ENCODE results near the gene LYPD6. TPM values are rescaled to one million over a fixed set of nuclear protein-coding genes. Genes with fewer than 3 reads are reported as not detected.
A peak's percentile ranks its signal among the peaks of the same experiment; 100 is the strongest.

LYPD6 gene
- total RNA-seq, 1 donor from 2014 or later = 4.1 TPM

DNA sequence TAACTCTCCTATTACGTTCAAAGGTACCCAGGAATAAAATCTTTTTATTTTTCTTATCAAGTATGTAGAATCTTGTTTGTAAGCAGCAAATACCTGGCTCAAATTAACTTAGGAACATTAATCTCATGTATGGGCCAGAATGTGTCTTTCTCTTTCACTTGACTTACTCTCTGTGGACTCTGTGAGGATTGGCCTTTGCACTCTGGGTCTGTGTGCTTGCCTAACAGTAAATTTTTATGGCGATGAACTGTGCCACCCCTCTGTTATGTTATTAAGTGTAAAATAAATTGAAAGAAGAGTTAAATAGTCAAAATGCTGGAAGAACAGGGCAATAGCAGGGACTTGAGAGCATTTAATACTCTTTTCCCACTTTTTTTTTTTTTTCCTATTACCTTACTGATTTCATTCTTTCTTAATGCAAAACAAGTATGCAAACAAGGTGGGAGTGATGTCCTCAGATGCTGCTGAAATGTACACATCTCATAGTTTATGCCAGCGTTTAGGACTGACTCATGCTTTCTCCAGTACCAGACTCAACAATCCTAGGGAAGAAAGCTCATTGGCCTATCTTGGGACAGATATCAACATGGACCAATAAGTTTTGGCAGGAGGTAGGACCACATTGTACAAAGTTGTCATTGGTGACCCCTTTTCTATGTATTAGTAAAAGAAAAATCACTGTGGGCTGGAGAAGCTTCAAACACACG lies 25.5 kb downstream of the LYPD6 start:
- Mint-ChIP-seq H3K27me3 (ENCODE audit: insufficient read depth, low read depth) (no peaks in the 10 kb centered on the region), H3K9me3 (peaks cover 3% of the 10 kb centered on the region), H3K4me3 (no peak overlapping the region), H3K4me1 (no peaks in the 10 kb centered on the region), H3K27ac (no peak overlapping the region), H3K36me3 (peaks cover 2% of the 10 kb centered on the region)
- Histone ChIP-seq H2AFZ (replicated peaks) (no peak overlapping the region), H3K79me2 (ENCODE audit: low read depth) (no peaks in the 10 kb centered on the region), H4K20me1 (ENCODE audit: low read depth) (no peaks in the 10 kb centered on the region), H3K27me3 (no peaks in the 10 kb centered on the region), H3K9ac (no peak overlapping the region), H3K4me3 (no peak overlapping the region), H3K4me2 (no peak overlapping the region), H3K9me3 (ENCODE audit: low read depth) (no peaks in the 10 kb centered on the region), H3K4me1 (peaks cover 14% of the 10 kb centered on the region), H3K27ac (no peak overlapping the region), H3F3A (ENCODE audit: low read depth) (peaks cover 3% of the 10 kb centered on the region), H3K36me3 (no peaks in the 10 kb centered on the region)
- DNase-seq (ENCODE audit: low spot score) = no peak
- TF ChIP-seq EZH2phosphoT487 (IDR thresholded peaks at IDR 0.05) = no peak
- no peak for TF ChIP-seq EZH2 (IDR thresholded peaks at IDR 0.05)
- TF ChIP-seq, protein P1, sequence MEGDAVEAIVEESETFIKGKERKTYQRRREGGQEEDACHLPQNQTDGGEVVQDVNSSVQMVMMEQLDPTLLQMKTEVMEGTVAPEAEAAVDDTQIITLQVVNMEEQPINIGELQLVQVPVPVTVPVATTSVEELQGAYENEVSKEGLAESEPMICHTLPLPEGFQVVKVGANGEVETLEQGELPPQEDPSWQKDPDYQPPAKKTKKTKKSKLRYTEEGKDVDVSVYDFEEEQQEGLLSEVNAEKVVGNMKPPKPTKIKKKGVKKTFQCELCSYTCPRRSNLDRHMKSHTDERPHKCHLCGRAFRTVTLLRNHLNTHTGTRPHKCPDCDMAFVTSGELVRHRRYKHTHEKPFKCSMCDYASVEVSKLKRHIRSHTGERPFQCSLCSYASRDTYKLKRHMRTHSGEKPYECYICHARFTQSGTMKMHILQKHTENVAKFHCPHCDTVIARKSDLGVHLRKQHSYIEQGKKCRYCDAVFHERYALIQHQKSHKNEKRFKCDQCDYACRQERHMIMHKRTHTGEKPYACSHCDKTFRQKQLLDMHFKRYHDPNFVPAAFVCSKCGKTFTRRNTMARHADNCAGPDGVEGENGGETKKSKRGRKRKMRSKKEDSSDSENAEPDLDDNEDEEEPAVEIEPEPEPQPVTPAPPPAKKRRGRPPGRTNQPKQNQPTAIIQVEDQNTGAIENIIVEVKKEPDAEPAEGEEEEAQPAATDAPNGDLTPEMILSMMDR (IDR thresholded peaks at IDR 0.05) = no peak

DNA sequence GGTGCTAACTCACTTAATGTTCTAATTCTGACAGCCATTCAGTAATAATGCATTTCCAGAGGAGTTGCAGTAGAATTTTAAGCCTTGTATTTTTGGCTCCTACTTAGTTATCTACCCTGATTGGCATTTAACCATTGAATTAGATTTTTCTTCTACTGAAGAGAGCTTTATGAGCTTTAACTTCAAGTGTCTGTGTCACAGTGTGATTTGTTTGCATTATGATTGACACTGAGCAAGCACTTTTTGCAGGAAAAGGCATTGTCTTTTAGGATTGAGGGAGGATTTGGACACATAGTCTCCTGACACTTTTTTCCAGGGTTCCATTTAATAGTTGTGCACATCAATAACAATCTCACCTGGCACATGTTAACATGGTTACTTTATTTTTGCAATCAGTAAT lies 26.7 kb downstream of the LYPD6 start:
- no peaks in the 10 kb centered on the region for H3K79me2 ChIP-seq (ENCODE audit: low read depth)
- H3K9me3 Mint-ChIP-seq = peaks cover 3% of the 10 kb centered on the region
- no peak overlapping the region for H3K4me3 Mint-ChIP-seq

DNA sequence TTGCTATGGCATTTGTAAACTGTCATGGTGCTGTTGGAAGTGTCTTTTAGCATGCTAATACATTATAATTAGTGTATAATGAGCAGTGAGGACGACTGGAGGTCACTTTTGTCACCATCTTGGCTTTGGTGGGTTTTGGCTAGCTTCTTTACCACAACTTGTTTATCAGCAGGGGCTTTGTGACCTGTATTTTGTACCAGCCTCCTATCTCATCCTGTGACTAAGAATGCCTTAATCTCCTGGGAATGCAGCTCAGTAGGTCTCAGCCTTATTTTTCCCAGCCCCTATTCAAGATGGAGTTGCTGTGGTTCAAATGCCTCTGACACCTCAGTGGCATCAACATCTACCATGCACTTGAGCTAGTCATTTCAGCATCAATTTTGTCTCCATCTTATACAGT lies 29.7 kb downstream of the LYPD6 start:
- H3K4me3 ChIP-seq = no peak overlapping the region
- DNase-seq (ENCODE audit: low spot score) = peak; percentile 21
- TF ChIP-seq, protein P1 (IDR thresholded peaks at IDR 0.05) = no peak
- no peak for TF ChIP-seq EZH2 (IDR thresholded peaks at IDR 0.05)

More for the DNA sequence above, 26.7 kb downstream of the LYPD6 start:
- H2AFZ ChIP-seq (replicated peaks) = no peak overlapping the region
- TF ChIP-seq EZH2phosphoT487 (IDR thresholded peaks at IDR 0.05) = no peak
- no peak for TF ChIP-seq EZH2 (IDR thresholded peaks at IDR 0.05)
- TF ChIP-seq, protein P1 (IDR thresholded peaks at IDR 0.05) = no peak
- H3K27me3 ChIP-seq = no peaks in the 10 kb centered on the region
- H3K9me3 ChIP-seq (ENCODE audit: low read depth) = no peaks in the 10 kb centered on the region
- DNase-seq (ENCODE audit: low spot score) = no peak
- Mint-ChIP-seq H3K36me3 (peaks cover 2% of the 10 kb centered on the region), H3K4me1 (no peaks in the 10 kb centered on the region), H3K27me3 (ENCODE audit: insufficient read depth, low read depth) (no peaks in the 10 kb centered on the region), H3K27ac (no peak overlapping the region)
- H3K9ac ChIP-seq = no peak overlapping the region
- peaks cover 14% of the 10 kb centered on the region for H3K4me1 ChIP-seq
- no peak overlapping the region for H3K27ac ChIP-seq
- H3K4me3 ChIP-seq = no peak overlapping the region
- no peaks in the 10 kb centered on the region for H3K36me3 ChIP-seq
- no peaks in the 10 kb centered on the region for H4K20me1 ChIP-seq (ENCODE audit: low read depth)
- H3K4me2 ChIP-seq = no peak overlapping the region
- peaks cover 3% of the 10 kb centered on the region for H3F3A ChIP-seq (ENCODE audit: low read depth)

More for the DNA sequence above, 29.7 kb downstream of the LYPD6 start:
- no peaks in the 10 kb centered on the region for H3K27me3 ChIP-seq
- H4K20me1 ChIP-seq (ENCODE audit: low read depth) = no peaks in the 10 kb centered on the region
- Mint-ChIP-seq H3K4me1 (peaks cover 11% of the 10 kb centered on the region), H3K9me3 (peaks cover 3% of the 10 kb centered on the region), H3K4me3 (no peak overlapping the region), H3K36me3 (peaks cover 4% of the 10 kb centered on the region), H3K27ac (no peak overlapping the region), H3K27me3 (ENCODE audit: insufficient read depth, low read depth) (no peaks in the 10 kb centered on the region)
- peaks cover 12% of the 10 kb centered on the region for H3F3A ChIP-seq (ENCODE audit: low read depth)
- H3K9ac ChIP-seq = no peak overlapping the region
- no peaks in the 10 kb centered on the region for H3K36me3 ChIP-seq
- H3K4me1 ChIP-seq = peaks cover 26% of the 10 kb centered on the region
- no peaks in the 10 kb centered on the region for H3K79me2 ChIP-seq (ENCODE audit: low read depth)
- H3K4me2 ChIP-seq = no peak overlapping the region
- no peaks in the 10 kb centered on the region for H3K9me3 ChIP-seq (ENCODE audit: low read depth)
- no peak overlapping the region for H3K27ac ChIP-seq
- no peak overlapping the region for H2AFZ ChIP-seq (replicated peaks)
